ENCODE measurements around the gene PRPF8.
"Not testable (repeated sequence)": the region's sequence is repeated elsewhere in the genome, so short reads cannot be mapped to it uniquely, and the experiment has no call there.

PRPF8 gene

GRCh38 chr17:1711804-1712203 is 27.1 kb upstream of the PRPF8 start:
- Histone ChIP-seq H3K9ac (ENCODE audit: low read depth, low read length) (no peak overlapping the region), H3K4me1 (ENCODE audit: insufficient read depth, low read length) (peaks cover 14% of the 10 kb centered on the region), H3K36me3 (ENCODE audit: insufficient read depth, low read length) (no peaks in the 10 kb centered on the region), H3K9me3 (ENCODE audit: control insufficient read depth, insufficient read depth, low read length) (no peaks in the 10 kb centered on the region)

- H3K4me1 ChIP-seq (ENCODE audit: insufficient read depth, low read length) = peaks cover 14% of the 10 kb centered on the region
- H3K9ac ChIP-seq (ENCODE audit: low read depth, low read length) = peak overlapping the region; percentile 75
- H3K36me3 ChIP-seq (ENCODE audit: insufficient read depth, low read length) = no peaks in the 10 kb centered on the region
- no peaks in the 10 kb centered on the region for H3K9me3 ChIP-seq (ENCODE audit: control insufficient read depth, insufficient read depth, low read length)
These were observed 26.3 kb upstream of the PRPF8 start for GRCh38 chr17:1710807-1711553.

- Histone ChIP-seq H3K9ac (ENCODE audit: low read depth, low read length) (peak within 1 kb of the TSS; percentile 75), H3K4me1 (ENCODE audit: insufficient read depth, low read length) (peaks cover 14% of the 10 kb centered on the region)
These were observed 25.5 kb upstream of the PRPF8 start, which contains the start of gene TLCD2 for GRCh38 chr17:1709971-1710806. Gene TLCD2, minus strand, starts transcription at chr17:1710377. Its CDS starts 135 bp downstream, at chr17:1710242.

GRCh38 chr17:1709403-1709951 is 24.8 kb upstream of the PRPF8 start:
- no peaks in the 10 kb centered on the region for H3K9me3 ChIP-seq (ENCODE audit: control insufficient read depth, insufficient read depth, low read length)
- no peaks in the 10 kb centered on the region for H3K36me3 ChIP-seq (ENCODE audit: insufficient read depth, low read length)
- H3K9ac ChIP-seq (ENCODE audit: low read depth, low read length) = peak overlapping the region; percentile 75; the same call in 1 of the 2 replicates
- H3K4me1 ChIP-seq (ENCODE audit: insufficient read depth, low read length) = peaks cover 14% of the 10 kb centered on the region

More at GRCh38 chr17:1709971-1710806, 25.5 kb upstream of the PRPF8 start, which contains the start of gene TLCD2:
- Histone ChIP-seq H3K36me3 (ENCODE audit: insufficient read depth, low read length) (no peaks in the 10 kb centered on the region), H3K9me3 (ENCODE audit: control insufficient read depth, insufficient read depth, low read length) (no peaks in the 10 kb centered on the region)

GRCh38 chr17:1708791-1709346 is 24.2 kb upstream of the PRPF8 start:
- H3K36me3 ChIP-seq (ENCODE audit: insufficient read depth, low read length); H3K9me3 ChIP-seq (ENCODE audit: control insufficient read depth, insufficient read depth, low read length); H3K9ac ChIP-seq (ENCODE audit: low read depth, low read length): not testable (repeated sequence)
- H3K4me1 ChIP-seq (ENCODE audit: insufficient read depth, low read length) = peaks cover 12% of the 10 kb centered on the region

- H3K9ac ChIP-seq (ENCODE audit: low read depth, low read length) = no peak overlapping the region
- H3K4me1 ChIP-seq (ENCODE audit: insufficient read depth, low read length) = 0 out of 2 replicates have a peak, but pooled peaks cover 4% of the 10 kb centered on the region
- H3K36me3 ChIP-seq (ENCODE audit: insufficient read depth, low read length) = no peaks in the 10 kb centered on the region
- H3K9me3 ChIP-seq (ENCODE audit: control insufficient read depth, insufficient read depth, low read length) = no peaks in the 10 kb centered on the region
These were observed 22.4 kb upstream of the PRPF8 start for GRCh38 chr17:1707107-1707506.

GRCh38 chr17:1705004-1705403 is 20.3 kb upstream of the PRPF8 start:
- H3K4me1 ChIP-seq (ENCODE audit: insufficient read depth, low read length) = no peaks in the 10 kb centered on the region
- H3K36me3 ChIP-seq (ENCODE audit: insufficient read depth, low read length) = no peaks in the 10 kb centered on the region

GRCh38 chr17:1703063-1703462 is 18.4 kb upstream of the PRPF8 start:
- no peaks in the 10 kb centered on the region for H3K4me1 ChIP-seq (ENCODE audit: insufficient read depth, low read length)
- no peak overlapping the region for H3K9ac ChIP-seq (ENCODE audit: low read depth, low read length)
- no peaks in the 10 kb centered on the region for H3K36me3 ChIP-seq (ENCODE audit: insufficient read depth, low read length)
- H3K9me3 ChIP-seq (ENCODE audit: control insufficient read depth, insufficient read depth, low read length) = no peaks in the 10 kb centered on the region

More at GRCh38 chr17:1705004-1705403, 20.3 kb upstream of the PRPF8 start:
- H3K9ac ChIP-seq (ENCODE audit: low read depth, low read length) = no peak overlapping the region
- H3K9me3 ChIP-seq (ENCODE audit: control insufficient read depth, insufficient read depth, low read length) = no peaks in the 10 kb centered on the region

- H3K4me1 ChIP-seq (ENCODE audit: insufficient read depth, low read length); H3K36me3 ChIP-seq (ENCODE audit: insufficient read depth, low read length); H3K9ac ChIP-seq (ENCODE audit: low read depth, low read length); H3K9me3 ChIP-seq (ENCODE audit: control insufficient read depth, insufficient read depth, low read length): not testable (repeated sequence)
These were observed 15.2 kb upstream of the PRPF8 start for GRCh38 chr17:1699891-1700290.

- Histone ChIP-seq H3K4me1 (ENCODE audit: insufficient read depth, low read length) (no peaks in the 10 kb centered on the region), H3K9me3 (ENCODE audit: control insufficient read depth, insufficient read depth, low read length) (no peaks in the 10 kb centered on the region), H3K9ac (ENCODE audit: low read depth, low read length) (no peak overlapping the region), H3K36me3 (ENCODE audit: insufficient read depth, low read length) (no peaks in the 10 kb centered on the region)
These were observed 13.0 kb upstream of the PRPF8 start for GRCh38 chr17:1697681-1698080.

- H3K9ac ChIP-seq (ENCODE audit: low read depth, low read length) = no peak overlapping the region
These were observed 10.7 kb upstream of the PRPF8 start for GRCh38 chr17:1695365-1695764.

GRCh38 chr17:1693339-1693738 is 8.7 kb upstream of the PRPF8 start:
- Histone ChIP-seq H3K36me3 (ENCODE audit: insufficient read depth, low read length) (no peaks in the 10 kb centered on the region), H3K9me3 (ENCODE audit: control insufficient read depth, insufficient read depth, low read length) (no peaks in the 10 kb centered on the region), H3K9ac (ENCODE audit: low read depth, low read length) (no peak overlapping the region), H3K4me1 (ENCODE audit: insufficient read depth, low read length) (no peaks in the 10 kb centered on the region)

More at GRCh38 chr17:1695365-1695764, 10.7 kb upstream of the PRPF8 start:
- no peaks in the 10 kb centered on the region for H3K4me1 ChIP-seq (ENCODE audit: insufficient read depth, low read length)
- no peaks in the 10 kb centered on the region for H3K36me3 ChIP-seq (ENCODE audit: insufficient read depth, low read length)
- H3K9me3 ChIP-seq (ENCODE audit: control insufficient read depth, insufficient read depth, low read length) = no peaks in the 10 kb centered on the region

- Histone ChIP-seq H3K36me3 (ENCODE audit: insufficient read depth, low read length) (no peaks in the 10 kb centered on the region), H3K9ac (ENCODE audit: low read depth, low read length) (no peak overlapping the region), H3K4me1 (ENCODE audit: insufficient read depth, low read length) (no peaks in the 10 kb centered on the region), H3K9me3 (ENCODE audit: control insufficient read depth, insufficient read depth, low read length) (no peaks in the 10 kb centered on the region)
These were observed 6.0 kb upstream of the PRPF8 start for GRCh38 chr17:1690544-1691221.

GRCh38 chr17:1688405-1688804 is 3.7 kb upstream of the PRPF8 start:
- H3K4me1 ChIP-seq (ENCODE audit: insufficient read depth, low read length); H3K9ac ChIP-seq (ENCODE audit: low read depth, low read length); H3K9me3 ChIP-seq (ENCODE audit: control insufficient read depth, insufficient read depth, low read length); H3K36me3 ChIP-seq (ENCODE audit: insufficient read depth, low read length): not testable (repeated sequence)
